UCSD-AML1 (cell line): ENCODE data around the gene ASCL5.

ENCODE experiments used
- DNase-seq: peaks from one replicate; lab custom pipeline; 2025; ENCODE audit not compliant: unreplicated experiment; lab: John Stamatoyannopoulos, UW

The ASCL5 gene

GRCh38 chr1:201137024-201137392 lies 10.0 kb upstream of the ASCL5 start:
- no peak for DNase-seq

DNA sequence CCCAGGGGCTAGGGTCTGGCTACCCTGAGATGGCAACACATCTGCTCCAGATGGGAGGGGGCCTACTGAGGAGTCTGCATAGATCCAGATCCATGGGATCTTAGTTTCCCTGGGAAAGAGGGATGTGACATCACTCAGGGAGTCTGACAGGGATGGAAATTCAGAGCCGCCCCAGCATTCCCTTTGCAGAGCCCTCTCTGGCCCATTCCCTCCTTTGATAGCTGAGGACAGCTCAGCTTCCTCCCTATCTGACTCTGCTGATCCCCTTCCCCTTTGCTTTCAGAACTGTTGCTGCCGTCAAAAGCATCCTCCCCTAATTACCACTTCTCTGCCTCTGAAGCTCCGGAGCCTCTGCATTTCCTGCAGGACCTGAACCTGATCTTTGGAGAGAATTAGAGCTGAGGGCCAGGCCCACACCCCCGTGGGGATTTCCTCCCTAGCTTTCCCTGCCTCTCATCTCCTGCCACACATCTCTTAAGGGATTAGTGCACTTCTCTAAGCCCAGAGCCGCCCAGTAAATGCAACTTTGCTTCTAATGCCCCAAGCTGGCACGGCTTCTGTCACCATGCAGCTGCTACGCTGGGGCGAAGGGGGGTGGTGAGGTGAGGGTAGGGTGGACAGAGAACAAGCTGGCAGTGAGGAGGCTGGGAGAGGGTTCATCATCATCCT lies 9.5 kb upstream of the ASCL5 start:
- DNase-seq = no peak

DNA sequence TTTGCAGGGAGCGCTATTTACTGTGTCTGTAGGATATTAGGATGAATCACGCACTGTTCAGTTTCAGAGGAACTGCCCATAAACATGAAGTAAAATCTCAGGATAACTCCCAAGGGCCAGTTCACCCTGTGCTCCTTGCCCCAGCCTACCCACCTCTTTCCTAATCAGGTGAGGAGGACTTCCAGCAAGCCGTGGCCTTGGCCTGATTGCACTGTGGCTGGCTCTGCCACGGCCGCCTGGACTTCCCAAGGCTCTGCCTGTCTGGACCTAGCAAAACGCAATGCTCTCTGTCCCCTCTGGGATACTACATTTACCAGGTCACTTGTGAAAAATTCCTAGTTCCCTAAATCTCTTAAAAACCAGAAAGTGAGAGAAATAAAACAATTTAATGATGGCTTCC lies 7.4 kb upstream of the ASCL5 start:
- DNase-seq = no peak

DNA sequence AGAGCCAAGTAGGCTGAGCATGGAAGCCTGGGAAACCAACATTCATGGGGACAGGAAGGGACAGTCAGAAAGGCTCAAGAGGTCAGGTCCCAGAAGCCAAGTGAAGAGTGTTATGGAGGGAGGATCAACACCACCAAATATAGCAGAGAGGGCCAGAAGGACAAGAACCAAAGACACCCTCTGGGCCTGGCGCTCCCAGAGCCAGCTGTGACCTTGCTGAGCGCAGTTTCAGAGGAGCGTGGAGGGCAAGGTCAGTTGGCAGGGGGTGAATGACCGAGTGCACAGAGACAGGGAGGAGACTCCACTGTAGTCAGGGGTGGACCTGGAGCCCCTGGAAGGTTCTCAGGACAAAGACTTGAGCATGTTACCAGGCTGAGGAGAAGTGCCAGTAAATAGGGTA lies 4.4 kb upstream of the ASCL5 start:
- DNase-seq = no peak

- DNase-seq = no peak
Measured at GRCh38 chr1:201128962-201129361, 2.0 kb upstream of the ASCL5 start.

- no peak for DNase-seq
Measured at GRCh38 chr1:201128476-201128875, 1.5 kb upstream of the ASCL5 start.

GRCh38 chr1:201127755-201128455 lies 921 bp upstream of the ASCL5 start:
- DNase-seq = no peak

GRCh38 chr1:201126463-201126831 lies 537 bp downstream of the ASCL5 start:
- DNase-seq = no peak

DNA sequence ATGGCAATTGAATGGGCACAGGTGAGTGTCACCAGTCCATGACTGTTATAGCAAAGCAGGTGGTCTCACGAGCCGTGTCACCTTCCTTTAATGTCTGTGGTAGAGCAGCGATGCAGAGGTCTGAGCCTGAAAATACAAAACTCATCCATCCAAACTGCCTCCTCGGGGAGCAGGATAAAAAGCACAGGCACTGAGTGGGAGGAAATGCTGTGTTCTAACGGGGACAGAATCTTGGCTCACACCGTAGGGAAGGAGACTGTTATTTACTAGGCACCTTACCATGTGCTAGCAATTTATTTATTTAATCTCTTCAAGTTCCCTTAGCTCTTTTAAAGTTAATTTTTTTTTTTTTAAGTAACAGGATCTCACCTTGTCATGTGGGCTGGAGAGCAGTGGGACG lies 1.2 kb downstream of the ASCL5 start:
- no peak for DNase-seq

DNA sequence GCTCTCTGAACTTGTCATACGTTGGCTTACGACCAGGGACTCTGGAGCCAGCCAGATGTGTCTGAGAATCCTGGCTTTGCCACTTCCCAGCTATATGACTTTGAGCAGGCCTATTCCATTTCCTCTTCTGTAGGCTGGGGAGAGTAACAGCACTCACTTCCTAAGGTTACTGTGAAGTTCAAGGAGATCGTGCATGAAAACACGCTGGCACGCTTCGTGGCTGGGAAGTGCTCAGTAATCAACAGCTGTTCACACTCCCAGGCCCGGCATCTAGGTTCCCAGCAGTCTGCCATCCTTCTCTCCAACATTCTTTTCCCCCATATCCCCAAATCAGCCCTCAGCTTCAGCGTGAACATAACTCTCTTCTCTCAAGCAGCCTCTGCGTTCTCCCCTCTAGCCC lies 2.0 kb downstream of the ASCL5 start:
- DNase-seq = no peak

GRCh38 chr1:201123866-201124265 lies 3.1 kb downstream of the ASCL5 start:
- DNase-seq = no peak

DNA sequence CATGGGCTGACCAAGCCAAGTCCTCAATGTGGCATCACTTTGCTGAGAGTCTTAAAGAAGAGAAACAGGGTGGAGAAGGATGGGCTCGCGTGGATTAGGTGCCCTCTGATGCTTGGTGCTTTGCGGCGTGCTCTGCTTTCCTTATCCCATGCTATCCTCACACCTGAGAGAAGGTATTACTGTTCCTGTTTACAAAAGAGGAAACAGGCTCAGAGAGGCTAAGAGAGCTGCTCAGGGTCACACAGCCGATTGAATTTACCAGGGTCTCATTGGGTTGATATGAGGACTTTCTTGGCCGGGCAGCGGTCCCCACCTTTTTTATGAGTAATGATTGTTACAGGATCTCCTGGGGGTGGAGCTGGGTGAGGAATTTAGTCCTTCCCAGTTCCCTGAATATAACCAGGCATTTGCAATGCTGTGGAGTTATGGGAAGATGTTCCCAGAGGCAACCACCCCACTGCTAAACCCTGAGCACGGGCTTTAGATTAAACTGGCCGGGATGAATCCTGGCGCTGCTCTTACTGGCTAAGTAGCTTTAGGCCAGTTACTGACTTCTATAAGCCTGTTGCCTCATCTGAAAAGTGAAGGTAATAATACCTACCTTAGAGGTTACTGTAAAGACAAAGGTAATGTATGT lies 4.5 kb downstream of the ASCL5 start:
- no peak for DNase-seq

DNA sequence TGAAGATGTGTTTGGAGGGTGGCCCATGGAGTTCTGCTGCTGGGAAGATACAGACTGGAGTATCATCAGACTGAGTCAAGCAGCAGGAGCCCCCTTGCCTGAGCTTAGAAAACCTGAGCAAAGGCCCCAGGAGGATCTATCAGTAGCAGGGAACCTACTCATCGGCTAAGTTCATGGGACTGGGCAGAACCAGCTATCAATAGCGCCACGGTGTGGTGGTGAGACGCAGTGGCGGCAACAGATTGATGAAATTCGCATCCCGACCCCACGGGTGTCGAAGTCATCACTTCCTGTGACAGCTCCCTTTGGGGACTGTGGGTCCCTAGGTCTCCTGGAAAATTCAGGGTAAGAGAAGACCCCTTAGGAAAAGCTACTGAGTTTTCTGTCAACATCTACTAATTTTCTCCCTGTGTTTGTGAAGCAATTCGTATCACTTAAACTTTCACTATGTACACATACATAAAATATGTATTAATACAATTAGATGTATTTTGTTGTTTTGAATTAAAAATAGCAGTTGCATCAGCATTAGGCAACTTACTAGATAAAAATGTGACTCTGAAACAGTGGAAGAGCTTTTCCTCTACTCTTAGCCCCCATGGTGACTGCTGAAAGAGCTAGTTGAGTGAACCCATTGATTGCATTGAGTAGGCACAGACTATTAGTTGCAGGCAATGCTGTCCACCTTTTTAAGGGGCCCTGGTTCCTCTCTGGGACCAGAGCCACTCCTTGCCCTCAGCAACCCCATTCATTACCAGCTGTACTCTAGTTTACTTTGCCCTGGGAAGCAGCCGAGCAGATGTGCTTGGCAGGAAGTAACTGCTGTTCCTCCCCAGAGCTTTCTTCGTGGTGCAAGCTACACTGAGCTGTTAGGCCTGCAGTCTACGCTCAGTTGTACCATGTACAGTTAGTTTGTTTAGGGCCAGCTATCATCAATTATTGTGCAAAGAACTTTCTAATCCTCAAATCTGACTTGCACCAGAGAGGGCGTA lies 7.5 kb downstream of the ASCL5 start:
- DNase-seq = peak; percentile 39

GRCh38 chr1:201116091-201116490 lies 10.9 kb downstream of the ASCL5 start:
- no peak for DNase-seq

DNA sequence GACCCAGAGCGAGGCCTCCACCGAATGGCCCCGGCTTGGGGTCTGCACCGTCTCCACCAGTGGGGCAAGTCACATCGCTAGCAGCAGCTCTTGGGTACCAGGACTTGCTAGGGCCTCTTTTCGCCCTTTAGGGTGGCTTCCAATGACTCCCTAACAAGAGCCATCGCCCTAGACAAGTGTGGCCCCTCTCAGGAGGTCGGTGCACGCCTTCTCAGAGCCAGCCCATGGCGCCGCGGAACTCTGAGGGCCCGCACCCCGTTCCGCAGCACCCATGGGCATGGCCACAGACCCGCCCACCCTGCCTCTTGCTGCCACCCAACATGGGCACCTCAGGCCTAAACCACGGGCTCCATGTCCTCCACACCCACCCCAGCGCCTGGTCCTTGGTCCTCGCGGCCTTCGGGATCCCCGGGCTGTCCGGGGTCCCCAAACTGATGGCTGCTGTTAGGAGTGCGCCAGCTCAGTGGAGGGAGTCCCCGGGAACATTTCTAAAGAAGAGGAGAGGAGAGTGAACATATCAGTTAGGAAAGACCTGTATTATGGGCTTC lies 11.5 kb downstream of the ASCL5 start:
- no peak for DNase-seq

DNA sequence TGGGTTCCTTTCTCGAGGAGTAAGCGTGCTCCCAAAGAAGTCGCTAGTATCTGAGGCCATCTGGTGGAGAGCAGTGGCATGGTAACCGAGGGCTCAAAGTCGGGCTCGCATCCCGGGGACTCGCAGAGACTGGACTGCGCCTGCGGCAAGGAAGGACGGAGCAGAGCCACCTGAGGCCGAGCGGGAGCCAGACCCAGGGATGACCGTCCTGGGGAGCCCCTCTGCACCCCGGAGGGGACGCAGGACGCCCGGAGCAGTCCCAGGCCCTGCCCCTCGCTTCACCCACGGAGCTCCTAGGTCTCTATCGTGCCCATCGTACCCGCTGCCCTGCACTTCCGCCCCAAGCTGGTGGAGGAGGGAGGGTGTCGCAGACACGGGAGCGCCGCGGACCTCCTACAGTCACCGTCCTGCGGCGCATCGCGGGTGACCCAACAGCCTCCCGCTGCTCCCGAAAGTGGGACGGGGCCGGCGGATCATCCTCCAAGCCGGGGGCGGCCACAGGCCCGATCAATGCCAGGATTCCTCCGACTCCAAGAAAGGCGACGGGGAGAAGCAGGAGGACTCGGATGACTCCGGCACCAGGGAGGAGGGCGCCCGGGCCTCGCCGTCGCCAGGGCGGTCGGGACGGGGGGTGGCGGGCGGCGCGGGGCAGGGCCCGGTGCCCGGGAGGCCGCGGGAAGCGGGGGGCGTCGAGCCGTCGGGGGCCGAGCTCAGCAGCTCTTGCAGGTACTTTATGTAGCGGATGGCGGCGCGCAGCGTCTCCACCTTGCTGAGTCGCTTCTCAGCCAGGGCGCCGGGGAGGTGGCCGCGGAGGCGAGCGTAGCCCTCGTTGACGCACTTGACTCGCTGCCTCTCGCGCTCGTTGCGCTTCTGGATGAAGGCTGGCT lies 12.5 kb downstream of the ASCL5 start:
- peak; percentile 80 for DNase-seq

GRCh38 chr1:201113451-201114244 lies 13.3 kb downstream of the ASCL5 start:
- DNase-seq = no peak

DNA sequence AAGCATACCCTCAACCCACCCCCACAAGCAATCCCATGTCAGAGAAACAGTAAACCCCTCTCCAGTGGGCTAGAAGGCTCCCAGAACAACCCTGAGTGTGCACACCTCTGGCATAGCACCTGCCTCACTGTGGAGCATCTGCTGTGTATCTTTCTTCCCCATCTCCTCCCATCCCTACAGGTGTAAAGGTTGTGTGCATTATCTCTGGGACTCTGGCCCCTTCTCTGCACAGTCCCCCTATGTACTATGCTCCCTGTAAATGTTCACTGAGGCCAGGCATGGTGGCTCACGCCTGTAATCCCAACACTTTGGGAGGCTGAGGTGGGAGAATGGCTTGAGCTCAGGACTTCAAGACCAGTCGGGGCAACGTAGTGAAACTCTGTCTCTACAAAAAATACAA lies 14.1 kb downstream of the ASCL5 start:
- DNase-seq = no peak

DNA sequence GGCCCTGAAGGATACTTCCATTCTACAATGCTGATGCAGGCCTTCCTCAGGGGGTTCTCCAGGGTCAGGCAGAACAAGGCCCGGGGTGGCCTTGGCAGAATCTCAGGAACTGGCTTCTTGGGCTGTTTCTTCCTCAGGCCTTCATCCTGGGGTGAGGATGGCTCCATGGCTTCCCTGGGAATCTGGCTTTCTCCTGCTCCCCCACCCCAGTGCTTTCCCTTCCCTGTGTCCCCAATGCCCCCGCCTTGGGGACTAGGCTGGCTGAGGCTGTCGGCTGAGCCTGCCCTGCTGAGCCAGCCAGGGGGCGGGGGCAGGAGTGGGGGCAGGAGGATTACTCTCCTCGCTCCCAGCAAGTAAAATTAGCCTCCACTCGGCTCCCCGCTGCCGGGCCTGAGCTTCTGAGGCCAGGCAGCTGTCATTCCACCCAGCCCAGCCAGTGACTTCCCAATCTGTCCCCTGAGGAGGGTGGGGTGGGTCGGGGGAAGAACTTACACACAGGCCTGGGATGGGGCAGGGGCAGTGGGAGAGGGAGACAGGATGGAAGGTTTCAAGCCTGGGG lies 14.7 kb downstream of the ASCL5 start, which contains the start of gene CACNA1S:
TSS of gene CACNA1S (minus strand) at position 254 of the 559 bp plus-strand sequence. CDS start at position 167, 87 bp downstream.
- DNase-seq = no peak
